Esophagus muscularis mucosa (tissue), 4 donors: ENCODE data around the gene DYNLL2.

ENCODE experiments used
- EP300 ChIP-seq: sonication (generic); formaldehyde crosslinking; IDR thresholded peaks from one replicate; pipeline ENCODE4 v1.6.1; 2017; ENCODE audit warnings: antibody characterized with exemption
- POLR2A ChIP-seq: fragments of 450-650 bp; IDR thresholded peaks from one replicate; pipeline ENCODE4 v1.6.1; 2017; ENCODE audit warnings: antibody characterized with exemption, moderate library complexity, mild to moderate bottlenecking, low read depth
- POLR2AphosphoS5 ChIP-seq, 2 donors: sonication (generic); formaldehyde crosslinking; IDR thresholded peaks; one replicate each; pipeline ENCODE4 v1.6.1; 2017; ENCODE audit warnings: antibody characterized with exemption in 2 of 2
- TF ChIP-seq, protein P1 (sequence below), 3 experiments: fragments of 200-600 bp in 2 of 3; fragments of 450-650 bp in 1 of 3; sonication (generic) in 2 of 3; IDR thresholded peaks; one replicate each; pipeline ENCODE4 v1.5.1; 2017 to 2019; ENCODE audit warnings: antibody characterized with exemption in 3 of 3, mild to moderate bottlenecking in 2 of 3, moderate library complexity in 1 of 3

DNA sequence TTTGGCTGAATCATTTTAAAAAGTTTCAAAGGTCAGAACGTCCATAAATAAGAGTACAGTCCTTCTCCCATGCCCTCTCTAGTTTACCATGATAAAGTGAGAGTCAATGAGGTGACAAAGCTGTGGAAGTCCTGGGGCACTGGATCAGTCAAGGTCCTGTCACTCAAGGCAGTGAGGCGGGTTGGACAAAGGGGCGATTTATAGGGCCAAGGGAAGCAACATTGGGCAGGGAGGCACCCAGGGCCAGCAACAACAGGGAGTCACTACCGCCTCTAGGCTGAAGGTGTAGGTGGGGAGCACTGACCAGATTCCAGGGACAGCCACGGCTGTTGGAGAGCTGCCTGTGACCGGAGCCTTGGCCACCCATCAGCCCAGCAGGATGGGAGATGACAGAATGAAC, 28.6 kb upstream of the DYNLL2 start:
- TF ChIP-seq, protein P1, sequence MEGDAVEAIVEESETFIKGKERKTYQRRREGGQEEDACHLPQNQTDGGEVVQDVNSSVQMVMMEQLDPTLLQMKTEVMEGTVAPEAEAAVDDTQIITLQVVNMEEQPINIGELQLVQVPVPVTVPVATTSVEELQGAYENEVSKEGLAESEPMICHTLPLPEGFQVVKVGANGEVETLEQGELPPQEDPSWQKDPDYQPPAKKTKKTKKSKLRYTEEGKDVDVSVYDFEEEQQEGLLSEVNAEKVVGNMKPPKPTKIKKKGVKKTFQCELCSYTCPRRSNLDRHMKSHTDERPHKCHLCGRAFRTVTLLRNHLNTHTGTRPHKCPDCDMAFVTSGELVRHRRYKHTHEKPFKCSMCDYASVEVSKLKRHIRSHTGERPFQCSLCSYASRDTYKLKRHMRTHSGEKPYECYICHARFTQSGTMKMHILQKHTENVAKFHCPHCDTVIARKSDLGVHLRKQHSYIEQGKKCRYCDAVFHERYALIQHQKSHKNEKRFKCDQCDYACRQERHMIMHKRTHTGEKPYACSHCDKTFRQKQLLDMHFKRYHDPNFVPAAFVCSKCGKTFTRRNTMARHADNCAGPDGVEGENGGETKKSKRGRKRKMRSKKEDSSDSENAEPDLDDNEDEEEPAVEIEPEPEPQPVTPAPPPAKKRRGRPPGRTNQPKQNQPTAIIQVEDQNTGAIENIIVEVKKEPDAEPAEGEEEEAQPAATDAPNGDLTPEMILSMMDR (IDR thresholded peaks at IDR 0.05): no peak
- TF ChIP-seq POLR2A (no peak), POLR2AphosphoS5 (IDR thresholded peaks at IDR 0.05) (no peak), EP300 (no peak)
